ENCODE data around the gene CAMTA1. TPM values are rescaled to one million over a fixed set of nuclear protein-coding genes. Genes with fewer than 3 reads are reported as not detected.

The CAMTA1 gene
- total RNA-seq, 1 experiment from 2014 or later, result 69.5 TPM

GRCh38 chr1:7744882-7745281 is 959.6 kb downstream of the CAMTA1 start:
- Histone ChIP-seq H3K36me3 (ENCODE audit: control insufficient read depth in 1 of 2, insufficient read depth in 2 of 2, low read length in 2 of 2) (peaks cover 10 to 18% of the 10 kb centered on the region in 2 experiments), H3K27me3 (ENCODE audit: insufficient read depth, low read length) (no peaks in the 10 kb centered on the region), H4K20me1 (ENCODE audit: insufficient read depth) (no peaks in the 10 kb centered on the region), H3K9ac (ENCODE audit: low read length) (no peak overlapping the region), H3K4me1 (ENCODE audit: control insufficient read depth in 1 of 2, insufficient read depth in 2 of 2, low read length in 2 of 2) (no peaks in the 10 kb centered on the region), H3K27ac (ENCODE audit: low read depth, low read length) (no peak overlapping the region), H3K4me2 (ENCODE audit: low read length) (no peak overlapping the region), H2AFZ (ENCODE audit: low read depth, low read length, poor library complexity, severe bottlenecking) (no peak overlapping the region), H3K9me3 (ENCODE audit: control insufficient read depth in 1 of 2, insufficient read depth in 1 of 2, low read depth in 1 of 2, low read length in 2 of 2) (no peaks in the 10 kb centered on the region), H3K4me3 (replicated peaks in 1 of 2; ENCODE audit: low read depth in 1 of 2, low read length in 2 of 2) (no peak overlapping the region), H3K79me2 (ENCODE audit: insufficient read depth, low read length) (no peaks in the 10 kb centered on the region), H3K9me2 (ENCODE audit: insufficient read depth) (no peaks in the 10 kb centered on the region)
- TF ChIP-seq JUND (IDR thresholded peaks at IDR 0.05), result no peak
- TF ChIP-seq ELF1 (IDR thresholded peaks at IDR 0.05; ENCODE audit: borderline replicate concordance, low read depth), result no peak
- TF ChIP-seq SIN3A (IDR thresholded peaks at IDR 0.05; ENCODE audit: low read depth), result no peak
- no peak for TF ChIP-seq EZH2 (IDR thresholded peaks at IDR 0.05)
- TF ChIP-seq ZNF274 (IDR thresholded peaks at IDR 0.05; ENCODE audit: low read depth, low read length), result no peak
- no TSS peak for BruUV-seq (replicated peaks)
- ChIA-PET CTCF (interaction anchor here (0.9 kb wide), 1 partner anchor 8 kb away, joined by 3 read pairs; no protein-coding TSS in a partner anchor), POLR2A (no interaction called here), RAD21 (ENCODE audit: low non-redundant PET in 1 of 2, low total read pairs in 2 of 2, uncharacterized antibody in 2 of 2, unreplicated experiment in 2 of 2) (no interaction called here)
- DNase-seq (ENCODE audit: low read depth, low spot score) (no peak), ATAC-seq (no peak)
- intact Hi-C loops (cut with micrococcal nuclease), result no loop called here

DNA sequence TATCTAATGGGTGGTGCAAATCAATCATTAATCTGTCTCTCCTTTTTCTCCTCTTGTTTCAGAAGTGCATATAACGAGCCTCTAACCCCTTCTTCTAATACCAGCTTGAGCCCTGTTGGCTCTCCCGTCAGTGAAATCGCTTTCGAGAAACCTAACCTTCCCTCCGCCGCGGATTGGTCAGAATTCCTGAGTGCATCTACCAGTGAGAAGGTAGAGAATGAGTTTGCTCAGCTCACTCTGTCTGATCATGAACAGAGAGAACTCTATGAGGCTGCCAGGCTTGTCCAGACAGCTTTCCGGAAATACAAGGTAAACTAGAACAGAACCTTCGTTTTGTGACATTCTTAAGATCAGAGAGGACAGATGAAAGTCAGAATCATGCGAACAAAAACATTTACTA is 960.5 kb downstream of the CAMTA1 start:
- Histone ChIP-seq H2AFZ (ENCODE audit: low read depth, low read length, poor library complexity, severe bottlenecking) (no peak overlapping the region), H3K4me3 (replicated peaks in 1 of 2; ENCODE audit: low read depth in 1 of 2, low read length in 2 of 2) (no peak overlapping the region), H3K9me2 (ENCODE audit: insufficient read depth) (no peaks in the 10 kb centered on the region), H3K4me1 (ENCODE audit: control insufficient read depth in 1 of 2, insufficient read depth in 2 of 2, low read length in 2 of 2) (no peaks in the 10 kb centered on the region), H4K20me1 (ENCODE audit: insufficient read depth) (no peaks in the 10 kb centered on the region), H3K36me3 (ENCODE audit: control insufficient read depth in 1 of 2, insufficient read depth in 2 of 2, low read length in 2 of 2) (peaks cover 10 to 18% of the 10 kb centered on the region in 2 experiments), H3K27ac (ENCODE audit: low read depth, low read length) (no peak overlapping the region), H3K9me3 (ENCODE audit: control insufficient read depth in 1 of 2, insufficient read depth in 1 of 2, low read depth in 1 of 2, low read length in 2 of 2) (no peaks in the 10 kb centered on the region), H3K9ac (ENCODE audit: low read length) (no peak overlapping the region), H3K79me2 (ENCODE audit: insufficient read depth, low read length) (no peaks in the 10 kb centered on the region), H3K4me2 (ENCODE audit: low read length) (no peak overlapping the region), H3K27me3 (ENCODE audit: insufficient read depth, low read length) (no peaks in the 10 kb centered on the region)
- intact Hi-C loops (cut with micrococcal nuclease), result no loop called here
- ChIA-PET POLR2A (no interaction called here), CTCF (no interaction called here), RAD21 (ENCODE audit: low non-redundant PET in 1 of 2, low total read pairs in 2 of 2, uncharacterized antibody in 2 of 2, unreplicated experiment in 2 of 2) (no interaction called here)
- no peak for DNase-seq (ENCODE audit: low read depth, low spot score)
- no peak for TF ChIP-seq EZH2 (IDR thresholded peaks at IDR 0.05)
- TF ChIP-seq, protein P1, sequence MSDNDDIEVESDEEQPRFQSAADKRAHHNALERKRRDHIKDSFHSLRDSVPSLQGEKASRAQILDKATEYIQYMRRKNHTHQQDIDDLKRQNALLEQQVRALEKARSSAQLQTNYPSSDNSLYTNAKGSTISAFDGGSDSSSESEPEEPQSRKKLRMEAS (IDR thresholded peaks at IDR 0.05), result no peak
- no peak for TF ChIP-seq SIN3A (IDR thresholded peaks at IDR 0.05; ENCODE audit: low read depth)
- no peak for TF ChIP-seq JUND (IDR thresholded peaks at IDR 0.05)
- no peak for TF ChIP-seq POLR2AphosphoS5 (IDR thresholded peaks at IDR 0.05; ENCODE audit: low read depth, low read length)
- TF ChIP-seq ZNF274 (IDR thresholded peaks at IDR 0.05; ENCODE audit: low read depth, low read length), result no peak
- TF ChIP-seq, protein P2, sequence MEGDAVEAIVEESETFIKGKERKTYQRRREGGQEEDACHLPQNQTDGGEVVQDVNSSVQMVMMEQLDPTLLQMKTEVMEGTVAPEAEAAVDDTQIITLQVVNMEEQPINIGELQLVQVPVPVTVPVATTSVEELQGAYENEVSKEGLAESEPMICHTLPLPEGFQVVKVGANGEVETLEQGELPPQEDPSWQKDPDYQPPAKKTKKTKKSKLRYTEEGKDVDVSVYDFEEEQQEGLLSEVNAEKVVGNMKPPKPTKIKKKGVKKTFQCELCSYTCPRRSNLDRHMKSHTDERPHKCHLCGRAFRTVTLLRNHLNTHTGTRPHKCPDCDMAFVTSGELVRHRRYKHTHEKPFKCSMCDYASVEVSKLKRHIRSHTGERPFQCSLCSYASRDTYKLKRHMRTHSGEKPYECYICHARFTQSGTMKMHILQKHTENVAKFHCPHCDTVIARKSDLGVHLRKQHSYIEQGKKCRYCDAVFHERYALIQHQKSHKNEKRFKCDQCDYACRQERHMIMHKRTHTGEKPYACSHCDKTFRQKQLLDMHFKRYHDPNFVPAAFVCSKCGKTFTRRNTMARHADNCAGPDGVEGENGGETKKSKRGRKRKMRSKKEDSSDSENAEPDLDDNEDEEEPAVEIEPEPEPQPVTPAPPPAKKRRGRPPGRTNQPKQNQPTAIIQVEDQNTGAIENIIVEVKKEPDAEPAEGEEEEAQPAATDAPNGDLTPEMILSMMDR (IDR thresholded peaks at IDR 0.05 in 2 of 3, conservative IDR thresholded peaks at IDR 0.05 in 1 of 3; ENCODE audit: borderline replicate concordance in 1 of 3, insufficient read depth in 1 of 3, low read depth in 2 of 3, low read length in 2 of 3), result no peak
- no peak for TF ChIP-seq CBX3 (IDR thresholded peaks at IDR 0.05; ENCODE audit: low read depth)
- TF ChIP-seq EGR1 (IDR thresholded peaks at IDR 0.05; ENCODE audit: low read depth), result no peak
- no peak for ATAC-seq
- BruUV-seq (replicated peaks), result no TSS peak

Measured in HCT116 (cell line).